SK-N-MC (cell line): ENCODE measurements around the gene OPRL1.

ENCODE experiments used
- EZH2 ChIP-seq: fragments of 200-600 bp; sonication (generic); IDR thresholded peaks from one replicate; pipeline ENCODE4 v1.6.1; 2017; ENCODE audit warnings: antibody characterized with exemption
- POLR2AphosphoS5 ChIP-seq: IDR thresholded peaks from 2 replicates; pipeline ENCODE4 v1.6.1; 2012; ENCODE audit warnings: mild to moderate bottlenecking, low read depth, low read length, borderline replicate concordance

- TF ChIP-seq EZH2 (no peak), POLR2AphosphoS5 (no peak)
Observed at GRCh38 chr20:64146301-64146935, 66.5 kb downstream of the OPRL1 start.
